OCI-LY3 (cell line): ENCODE results near the gene CHID1.

Experiments used
- EZH2phosphoT487 ChIP-seq: fragments of 200-600 bp; shearing (Covaris generic); IDR thresholded peaks from 2 replicates; pipeline ENCODE4 v1.6.1; 2018; ENCODE audit warnings: antibody characterized with exemption, mixed run types, low read depth
- TF ChIP-seq, protein P1 (sequence below): fragments of 200-600, 300-600 bp; sonication (generic); IDR thresholded peaks from 2 replicates; pipeline ENCODE4 v1.5.1; 2014; ENCODE audit warnings: antibody characterized with exemption, low read length, low read depth

DNA sequence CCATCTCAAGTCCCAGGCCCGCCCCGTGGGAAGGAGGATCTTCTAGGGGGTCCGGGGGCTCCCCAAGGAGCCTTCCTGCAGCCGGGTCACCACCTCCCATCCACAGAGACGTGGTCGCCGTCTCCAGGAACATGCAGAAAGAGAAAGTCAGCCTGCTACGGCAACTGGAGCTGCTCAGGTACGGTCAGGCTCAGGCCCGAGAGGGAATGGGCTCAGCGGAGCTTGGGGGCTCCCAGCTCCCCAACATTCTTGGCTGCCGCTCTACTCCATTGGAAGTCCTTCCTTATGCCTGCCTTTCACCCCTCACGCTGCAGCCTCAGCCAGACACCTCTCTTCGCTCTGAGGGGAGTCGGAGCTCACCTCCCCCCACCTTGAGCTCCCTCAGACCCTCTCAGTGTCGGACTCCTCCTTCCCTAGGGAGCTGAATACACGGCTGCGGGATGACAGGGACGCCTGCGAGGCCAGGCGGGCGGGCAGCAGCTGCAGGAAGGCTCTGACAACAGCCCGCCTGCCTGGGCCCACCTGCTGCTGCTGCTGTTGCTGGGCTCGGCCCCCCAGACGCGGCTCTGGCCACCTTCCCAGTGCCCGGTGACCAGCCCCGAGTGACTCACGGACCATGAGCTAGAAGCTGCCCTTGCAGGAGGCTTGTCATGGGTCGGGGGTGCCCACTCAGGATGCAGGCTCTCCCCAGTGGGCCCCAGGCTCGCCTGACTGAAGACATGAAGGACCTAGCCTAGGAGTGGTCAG lies 79.3 kb downstream of the CHID1 start:
- TF ChIP-seq, protein P1, sequence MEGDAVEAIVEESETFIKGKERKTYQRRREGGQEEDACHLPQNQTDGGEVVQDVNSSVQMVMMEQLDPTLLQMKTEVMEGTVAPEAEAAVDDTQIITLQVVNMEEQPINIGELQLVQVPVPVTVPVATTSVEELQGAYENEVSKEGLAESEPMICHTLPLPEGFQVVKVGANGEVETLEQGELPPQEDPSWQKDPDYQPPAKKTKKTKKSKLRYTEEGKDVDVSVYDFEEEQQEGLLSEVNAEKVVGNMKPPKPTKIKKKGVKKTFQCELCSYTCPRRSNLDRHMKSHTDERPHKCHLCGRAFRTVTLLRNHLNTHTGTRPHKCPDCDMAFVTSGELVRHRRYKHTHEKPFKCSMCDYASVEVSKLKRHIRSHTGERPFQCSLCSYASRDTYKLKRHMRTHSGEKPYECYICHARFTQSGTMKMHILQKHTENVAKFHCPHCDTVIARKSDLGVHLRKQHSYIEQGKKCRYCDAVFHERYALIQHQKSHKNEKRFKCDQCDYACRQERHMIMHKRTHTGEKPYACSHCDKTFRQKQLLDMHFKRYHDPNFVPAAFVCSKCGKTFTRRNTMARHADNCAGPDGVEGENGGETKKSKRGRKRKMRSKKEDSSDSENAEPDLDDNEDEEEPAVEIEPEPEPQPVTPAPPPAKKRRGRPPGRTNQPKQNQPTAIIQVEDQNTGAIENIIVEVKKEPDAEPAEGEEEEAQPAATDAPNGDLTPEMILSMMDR, result no peak
- no peak for TF ChIP-seq EZH2phosphoT487
